ENCODE measurements around the gene SEMA3E.

GRCh38 chr7:83442911-83443310, 206.0 kb downstream of the SEMA3E start:
- TF ChIP-seq TAF1 (IDR thresholded peaks at IDR 0.05; ENCODE audit: low read depth, low read length): no peak
- no peak for TF ChIP-seq POLR2A (IDR thresholded peaks at IDR 0.05; ENCODE audit: low read depth, low read length)
- TF ChIP-seq POLR2AphosphoS5 (IDR thresholded peaks at IDR 0.05; ENCODE audit: low read depth, low read length): no peak
- no peak for TF ChIP-seq PAX5 (IDR thresholded peaks at IDR 0.05; ENCODE audit: insufficient read depth, low read length, severe bottlenecking)

Measured in GM12891 (cell line).